KMS-11 (cell line): Measurements from ENCODE around the gene LEFTY2.
A peak's percentile ranks its signal among the peaks of the same experiment; 100 is the strongest.

Experiments
- H2AFZ ChIP-seq: fragments of 200-600 bp; sonication (generic); 2 replicates; pipeline ENCODE4 v1.6.1; 2016; ENCODE audit warnings: antibody characterized with exemption, mixed run types, low read depth
- H3K27ac ChIP-seq: fragments of 200-600 bp; sonication (generic); 2 replicates; pipeline ENCODE4 v1.6.1; 2016; ENCODE audit warnings: mild to moderate bottlenecking, mixed run types
- H3K27me3 ChIP-seq: fragments of 200-600 bp; sonication (generic); 2 replicates; pipeline ENCODE4 v1.6.1; 2017; ENCODE audit warnings: mild to moderate bottlenecking, low read depth, mixed run types, moderate library complexity; ENCODE audit not compliant: insufficient read depth
- H3K36me3 ChIP-seq: fragments of 200-600 bp; sonication (generic); 2 replicates; pipeline ENCODE4 v1.6.1; 2017; ENCODE audit warnings: mild to moderate bottlenecking, mixed run types; ENCODE audit not compliant: insufficient read depth
- H3K4me1 ChIP-seq: fragments of 200-600 bp; sonication (generic); 2 replicates; pipeline ENCODE4 v1.6.1; 2016; ENCODE audit warnings: mild to moderate bottlenecking, low read depth, mixed run types; ENCODE audit not compliant: poor library complexity, severe bottlenecking
- H3K4me2 ChIP-seq: fragments of 200-600 bp; sonication (generic); 2 replicates; pipeline ENCODE4 v1.7.0; 2016; ENCODE audit warnings: mild to moderate bottlenecking, mixed run types
- H3K4me3 ChIP-seq: fragments of 200-600 bp; sonication (generic); IDR thresholded peaks from 2 replicates; pipeline ENCODE4 v1.6.1; 2017; ENCODE audit warnings: low read depth, low read length, mixed read lengths; ENCODE audit not compliant: insufficient read depth
- H3K79me2 ChIP-seq: fragments of 200-600 bp; sonication (generic); 2 replicates; pipeline ENCODE4 v1.6.1; 2016; ENCODE audit warnings: low read depth, mixed run types; ENCODE audit not compliant: insufficient read depth
- H3K9ac ChIP-seq: fragments of 200-600 bp; sonication (generic); 2 replicates; pipeline ENCODE4 v1.6.1; 2016; ENCODE audit warnings: mild to moderate bottlenecking, mixed run types
- H4K20me1 ChIP-seq: fragments of 200-600 bp; sonication (generic); 2 replicates; pipeline ENCODE4 v1.6.1; 2016; ENCODE audit warnings: mild to moderate bottlenecking, mixed run types; ENCODE audit not compliant: insufficient read depth
- CTCF ChIP-seq: fragments of 200-600 bp; sonication (generic); conservative IDR thresholded peaks from 2 replicates; pipeline ENCODE4 v1.6.1; 2017; ENCODE audit warnings: low read depth, mild to moderate bottlenecking, antibody characterized with exemption, low read length, moderate library complexity, mixed read lengths

Gene LEFTY2

GRCh38 chr1:225899044-225899925, 41.7 kb downstream of the LEFTY2 start:
- H2AFZ ChIP-seq, result no peak overlapping the region
- no peaks in the 10 kb centered on the region for H4K20me1 ChIP-seq
- H3K27ac ChIP-seq, result no peak overlapping the region
- no peaks in the 10 kb centered on the region for H3K27me3 ChIP-seq
- no peak overlapping the region for H3K4me2 ChIP-seq
- no peak overlapping the region for H3K4me3 ChIP-seq
- H3K4me1 ChIP-seq, result peaks cover 42% of the 10 kb centered on the region
- H3K36me3 ChIP-seq, result no peaks in the 10 kb centered on the region
- TF ChIP-seq CTCF, result no peak
- H3K9ac ChIP-seq, result no peak overlapping the region
- no peaks in the 10 kb centered on the region for H3K79me2 ChIP-seq

GRCh38 chr1:225897595-225898514, 43.2 kb downstream of the LEFTY2 start:
- Histone ChIP-seq H3K9ac (no peak overlapping the region), H3K4me2 (peak overlapping the region; percentile 87), H4K20me1 (no peaks in the 10 kb centered on the region), H3K36me3 (no peaks in the 10 kb centered on the region), H3K4me1 (peaks cover 44% of the 10 kb centered on the region), H3K27ac (peak overlapping the region; percentile 39; the same call in 1 of the 2 replicates), H3K27me3 (no peaks in the 10 kb centered on the region), H2AFZ (peak overlapping the region; percentile 22; the same call in 1 of the 2 replicates), H3K79me2 (no peaks in the 10 kb centered on the region), H3K4me3 (no peak overlapping the region)
- TF ChIP-seq CTCF, result no peak

DNA sequence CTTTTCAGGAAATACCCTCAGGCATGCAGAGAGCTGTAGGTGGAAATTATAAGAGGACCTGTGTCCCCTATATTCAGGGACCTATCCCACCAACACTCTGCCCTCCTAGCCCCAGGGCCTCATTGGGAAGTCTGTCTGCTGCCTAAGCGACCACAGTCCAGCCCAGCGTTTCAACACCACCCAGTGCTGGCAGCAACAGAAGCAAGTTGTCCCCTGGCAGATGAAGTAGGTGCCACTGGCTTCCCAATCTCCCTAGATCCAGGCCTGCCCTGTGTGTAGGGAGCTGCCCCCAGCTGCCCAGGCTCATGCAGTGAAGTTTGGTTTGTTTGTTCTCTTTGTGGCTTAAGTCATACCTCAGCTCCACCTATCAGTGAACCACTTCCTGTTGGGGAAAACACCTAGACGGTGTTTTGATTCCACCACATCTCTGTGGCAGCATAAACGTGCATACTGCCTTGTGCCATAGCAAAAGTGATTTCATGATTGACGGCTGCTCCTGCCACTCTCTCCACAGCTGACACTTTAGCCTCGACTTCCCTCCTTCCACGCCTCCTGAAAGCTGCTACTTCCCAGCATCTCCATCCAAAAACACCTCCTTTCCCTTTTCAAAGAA, 44.0 kb downstream of the LEFTY2 start:
- TF ChIP-seq CTCF, result no peak
- Histone ChIP-seq H3K27ac (peak overlapping the region; percentile 39; the same call in 1 of the 2 replicates), H3K4me1 (peaks cover 44% of the 10 kb centered on the region), H3K4me2 (peak overlapping the region; percentile 87), H3K4me3 (peak overlapping the region; percentile 13), H4K20me1 (no peaks in the 10 kb centered on the region), H2AFZ (peak overlapping the region; percentile 22; the same call in 1 of the 2 replicates), H3K9ac (peak overlapping the region; percentile 5; the same call in 1 of the 2 replicates), H3K27me3 (no peaks in the 10 kb centered on the region), H3K36me3 (no peaks in the 10 kb centered on the region), H3K79me2 (no peaks in the 10 kb centered on the region)

DNA sequence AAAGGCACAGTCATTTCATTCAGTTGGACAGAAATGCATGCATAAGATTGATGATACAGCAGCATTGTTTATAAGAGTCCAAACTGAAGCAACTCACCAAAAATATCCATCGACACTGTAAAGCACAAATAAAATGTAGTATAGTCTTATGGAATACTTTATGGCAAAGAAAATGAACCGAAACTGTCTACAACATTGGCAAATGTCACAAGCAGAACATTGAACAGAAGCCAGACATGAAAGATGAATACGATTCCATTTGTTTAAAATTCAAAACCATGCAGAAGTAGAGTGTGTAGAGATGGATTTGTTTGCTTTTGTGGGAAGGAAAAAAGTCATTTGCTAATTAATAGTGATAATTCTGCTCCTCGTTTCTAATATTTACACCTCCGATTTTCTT, 44.5 kb downstream of the LEFTY2 start:
- no peaks in the 10 kb centered on the region for H3K79me2 ChIP-seq
- peak overlapping the region; percentile 87 for H3K4me2 ChIP-seq
- H4K20me1 ChIP-seq, result no peaks in the 10 kb centered on the region
- H3K4me3 ChIP-seq, result peak overlapping the region; percentile 13
- no peaks in the 10 kb centered on the region for H3K36me3 ChIP-seq
- H3K4me1 ChIP-seq, result peaks cover 44% of the 10 kb centered on the region
- H3K9ac ChIP-seq, result peak overlapping the region; percentile 5; the same call in 1 of the 2 replicates
- TF ChIP-seq CTCF, result no peak
- no peaks in the 10 kb centered on the region for H3K27me3 ChIP-seq
- H2AFZ ChIP-seq, result no peak overlapping the region
- H3K27ac ChIP-seq, result peak overlapping the region; percentile 39; the same call in 1 of the 2 replicates
